ENCODE data around the gene HOXC6.

DNA sequence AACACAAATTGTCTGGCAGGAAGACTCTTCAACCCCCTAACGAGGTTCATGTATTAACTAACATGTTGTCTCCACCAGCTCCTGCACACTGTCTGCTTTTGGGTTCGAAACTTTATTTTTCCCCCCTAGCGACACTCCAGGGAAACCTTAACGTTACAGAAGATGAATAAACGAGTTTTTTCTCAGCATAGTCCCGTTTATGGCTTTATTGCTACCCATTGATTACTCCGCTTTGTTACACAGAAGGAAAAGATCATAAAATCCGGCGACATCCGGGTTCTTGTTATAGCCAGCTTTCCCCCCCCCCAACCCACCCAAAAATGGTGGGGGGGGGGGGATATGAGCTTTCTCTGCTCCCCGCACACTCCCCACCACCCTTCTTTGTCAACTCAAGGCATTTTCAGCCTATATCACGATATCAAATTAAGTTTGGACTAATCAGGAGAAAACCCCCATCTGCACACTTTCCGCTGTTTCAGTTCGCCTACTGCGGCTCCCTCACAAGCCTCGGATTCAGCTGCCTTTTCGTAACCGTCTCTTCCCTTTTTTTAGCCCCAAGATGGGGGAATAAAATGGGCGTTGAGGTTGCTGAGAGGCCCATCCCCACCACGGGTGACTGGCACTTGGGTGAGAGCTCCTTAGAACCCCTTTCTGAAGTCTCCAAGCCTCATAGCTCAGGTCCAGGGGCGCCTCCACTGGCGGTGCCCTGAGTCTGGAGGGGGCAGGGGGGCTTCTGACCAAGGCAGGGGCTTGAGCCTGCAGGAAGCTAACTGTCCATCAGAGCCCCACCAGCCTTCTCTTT lies 1.4 kb upstream of the HOXC6 start:
- TF ChIP-seq POLR2A (IDR thresholded peaks at IDR 0.05): no peak
- TF ChIP-seq, protein P1, sequence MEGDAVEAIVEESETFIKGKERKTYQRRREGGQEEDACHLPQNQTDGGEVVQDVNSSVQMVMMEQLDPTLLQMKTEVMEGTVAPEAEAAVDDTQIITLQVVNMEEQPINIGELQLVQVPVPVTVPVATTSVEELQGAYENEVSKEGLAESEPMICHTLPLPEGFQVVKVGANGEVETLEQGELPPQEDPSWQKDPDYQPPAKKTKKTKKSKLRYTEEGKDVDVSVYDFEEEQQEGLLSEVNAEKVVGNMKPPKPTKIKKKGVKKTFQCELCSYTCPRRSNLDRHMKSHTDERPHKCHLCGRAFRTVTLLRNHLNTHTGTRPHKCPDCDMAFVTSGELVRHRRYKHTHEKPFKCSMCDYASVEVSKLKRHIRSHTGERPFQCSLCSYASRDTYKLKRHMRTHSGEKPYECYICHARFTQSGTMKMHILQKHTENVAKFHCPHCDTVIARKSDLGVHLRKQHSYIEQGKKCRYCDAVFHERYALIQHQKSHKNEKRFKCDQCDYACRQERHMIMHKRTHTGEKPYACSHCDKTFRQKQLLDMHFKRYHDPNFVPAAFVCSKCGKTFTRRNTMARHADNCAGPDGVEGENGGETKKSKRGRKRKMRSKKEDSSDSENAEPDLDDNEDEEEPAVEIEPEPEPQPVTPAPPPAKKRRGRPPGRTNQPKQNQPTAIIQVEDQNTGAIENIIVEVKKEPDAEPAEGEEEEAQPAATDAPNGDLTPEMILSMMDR (IDR thresholded peaks at IDR 0.05): no peak

All from heart left ventricle (tissue), 13 donors.